Hypothalamus (tissue), 51 donors: ENCODE results near the gene MELTF.
A peak's percentile ranks its signal among the peaks of the same experiment; 100 is the strongest.
"Not testable (repeated sequence)": the region's sequence is repeated elsewhere in the genome, so short reads cannot be mapped to it uniquely, and the experiment has no call there.

Experiments used
- DNase-seq, 51 donors: peaks; one replicate each; lab custom pipeline; 2025; lab: John Stamatoyannopoulos, UW

MELTF gene

GRCh38 chr3:197029511-197030167 lies at the start of gene MELTF:
Gene MELTF, minus strand, starts transcription at chr3:197029817. Its CDS starts 115 bp downstream, at chr3:197029702.
- DNase-seq = peak in 8 of 51 donors; percentile 24 to 65 (median 36)

- DNase-seq = peak in 1 of 51 donors; percentile 3
These were observed 46.8 kb upstream of the MELTF start for GRCh38 chr3:197076415-197076814.

GRCh38 chr3:197068077-197068476 lies 38.5 kb upstream of the MELTF start:
- DNase-seq = no peak

GRCh38 chr3:197064771-197065170 lies 35.2 kb upstream of the MELTF start:
- DNase-seq = no peak

GRCh38 chr3:197062446-197062845 lies 32.8 kb upstream of the MELTF start:
- DNase-seq = no peak

- not testable (repeated sequence) for DNase-seq
These were observed 22.0 kb upstream of the MELTF start for GRCh38 chr3:197051637-197052036.

- no peak for DNase-seq
These were observed 20.9 kb upstream of the MELTF start for GRCh38 chr3:197050511-197050910.

- no peak for DNase-seq
These were observed 12.9 kb upstream of the MELTF start for GRCh38 chr3:197042539-197042938.

GRCh38 chr3:197041875-197042488 lies 12.4 kb upstream of the MELTF start:
- no peak for DNase-seq

- DNase-seq = no peak
These were observed 11.0 kb upstream of the MELTF start for GRCh38 chr3:197040658-197041057.

- DNase-seq = no peak
These were observed 9.3 kb upstream of the MELTF start for GRCh38 chr3:197038679-197039462.

- DNase-seq = no peak
These were observed 6.0 kb upstream of the MELTF start for GRCh38 chr3:197035577-197035976.

- DNase-seq = not testable (repeated sequence)
These were observed 5.2 kb upstream of the MELTF start for GRCh38 chr3:197034778-197035177.

GRCh38 chr3:197033764-197034163 lies 4.1 kb upstream of the MELTF start:
- DNase-seq = not testable (repeated sequence)

- DNase-seq = no peak
These were observed 2.0 kb upstream of the MELTF start for GRCh38 chr3:197031315-197032285.

- DNase-seq = no peak
These were observed 1.0 kb upstream of the MELTF start for GRCh38 chr3:197030379-197031314.

GRCh38 chr3:197028728-197029510 lies 698 bp downstream of the MELTF start:
- DNase-seq = no peak

GRCh38 chr3:197027896-197028727 lies 1.5 kb downstream of the MELTF start:
- no peak for DNase-seq
